Sciatic nerve (tissue), 2 donors: ENCODE data around the gene ANO6. TPM values are rescaled to one million over a fixed set of nuclear protein-coding genes. Genes with fewer than 3 reads are reported as not detected.
"Not testable (repeated sequence)": the region's sequence is repeated elsewhere in the genome, so short reads cannot be mapped to it uniquely, and the experiment has no call there.

ENCODE experiments used
- ATAC-seq: fragments of 200-7000 bp; cut with Tn5 transposase; one replicate; pipeline ENCODE4 v1.9.1; 2020; ENCODE audit warnings: mild to moderate bottlenecking, moderate library complexity
- DNase-seq: peaks from one replicate; pipeline ENCODE4 v3.0.0-alpha.2; 2020; ENCODE audit warnings: low spot score
- intact Hi-C: fragments of 100-400 bp; cut with DNase I; formaldehyde crosslinking; loops from one replicate; pipeline ENCODE4 v1.14.2; 2022
- total RNA-seq: library from RNA; stranded (reverse); fragmentation: NEBNext Ultra II Directional; extraction: Animal tissue kit (Norgen Biotek cat#: 25700); gene quantifications from one replicate; pipeline ENCODE4 v1.2.1, GENCODE V29; 2021
- donor health status: DM: no; HTN: no; CAD: no.
- donor health status: DM: no; HTN: no; CAD: no.

ANO6 gene
- total RNA-seq = 50.6 TPM

- intact Hi-C loops = no loop called here
- ATAC-seq (peak; percentile 95), DNase-seq (peak; percentile 93)
Observed at GRCh38 chr12:45215419-45216229, at the start of gene ANO6. Gene ANO6, plus strand, starts transcription at chr12:45216095. Its CDS starts 227 bp downstream, at chr12:45216322.

GRCh38 chr12:45168976-45169375 lies 46.9 kb upstream of the ANO6 start:
- ATAC-seq (no peak), DNase-seq (no peak)
- intact Hi-C loops = no loop called here

- DNase-seq (peak; percentile 90), ATAC-seq (peak; percentile 60)
- intact Hi-C loops = no loop called here
Observed at GRCh38 chr12:45170456-45171042, 45.3 kb upstream of the ANO6 start.

- DNase-seq, intact Hi-C loops, ATAC-seq: not testable (repeated sequence)
Observed at GRCh38 chr12:45173293-45173692, 42.6 kb upstream of the ANO6 start.

GRCh38 chr12:45174595-45174994 lies 41.3 kb upstream of the ANO6 start:
- intact Hi-C loops = no loop called here
- DNase-seq = no peak
- ATAC-seq = no peak

- DNase-seq = no peak
- ATAC-seq = no peak
- intact Hi-C loops = no loop called here
Observed at GRCh38 chr12:45178771-45179170, 37.1 kb upstream of the ANO6 start.

GRCh38 chr12:45182511-45182910 lies 33.4 kb upstream of the ANO6 start:
- ATAC-seq = no peak
- DNase-seq = no peak
- intact Hi-C loops = no loop called here

GRCh38 chr12:45183246-45183645 lies 32.6 kb upstream of the ANO6 start:
- no peak for ATAC-seq
- no peak for DNase-seq
- intact Hi-C loops = no loop called here

- intact Hi-C loops = no loop called here
Observed at GRCh38 chr12:45184147-45184963, 31.5 kb upstream of the ANO6 start.

GRCh38 chr12:45186762-45187161 lies 29.1 kb upstream of the ANO6 start:
- DNase-seq = no peak
- no peak for ATAC-seq
- intact Hi-C loops = no loop called here

More at GRCh38 chr12:45184147-45184963, 31.5 kb upstream of the ANO6 start:
- no peak for ATAC-seq
- DNase-seq = no peak

- intact Hi-C loops = no loop called here
- ATAC-seq = no peak
- no peak for DNase-seq
Observed at GRCh38 chr12:45189766-45190403, 26.0 kb upstream of the ANO6 start.

GRCh38 chr12:45191239-45191638 lies 24.7 kb upstream of the ANO6 start:
- DNase-seq (no peak), ATAC-seq (no peak)
- intact Hi-C loops = no loop called here

GRCh38 chr12:45192707-45193106 lies 23.2 kb upstream of the ANO6 start:
- no peak for ATAC-seq
- intact Hi-C loops = no loop called here
- DNase-seq = no peak

- no peak for DNase-seq
- intact Hi-C loops = no loop called here
- ATAC-seq = no peak
Observed at GRCh38 chr12:45200491-45201043, 15.3 kb upstream of the ANO6 start.

GRCh38 chr12:45203767-45204166 lies 12.1 kb upstream of the ANO6 start:
- no peak for ATAC-seq
- intact Hi-C loops = no loop called here
- DNase-seq = no peak

GRCh38 chr12:45204757-45205156 lies 11.1 kb upstream of the ANO6 start:
- ATAC-seq (peak; percentile 13), DNase-seq (no peak)
- intact Hi-C loops = no loop called here

GRCh38 chr12:45205165-45205825 lies 10.6 kb upstream of the ANO6 start:
- intact Hi-C loops = no loop called here
- no peak for ATAC-seq
- no peak for DNase-seq

- intact Hi-C loops = no loop called here
- DNase-seq = no peak
- ATAC-seq = no peak
Observed at GRCh38 chr12:45208604-45209487, 7.0 kb upstream of the ANO6 start.
